MM.1S (cell line): ENCODE measurements around the gene CYGB.

ENCODE experiments used
- CTCF ChIP-seq: fragments of 300-600 bp; sonication (generic); IDR thresholded peaks from 2 replicates; pipeline ENCODE4 v1.5.1; 2016; ENCODE audit warnings: antibody characterized with exemption, low read length, mixed read lengths
- EZH2 ChIP-seq: fragments of 300-600 bp; sonication (generic); optimal IDR thresholded peaks from 2 replicates; pipeline ENCODE3; 2017; ENCODE audit warnings: low read depth, mild to moderate bottlenecking, antibody characterized with exemption, low read length, mixed read lengths

GRCh38 chr17:76547183-76547641 is 9.7 kb upstream of the CYGB start:
- TF ChIP-seq CTCF = peak; percentile 64
- no peak for TF ChIP-seq EZH2
